Hematopoietic multipotent progenitor cell treated with erythropoietin and hydrocortisone succinate and interleukin-3 and kit ligand, for 4 days (in vitro differentiated cells): ENCODE data around the gene ZBTB7B.

Source experiments
- DNase-seq: peaks from one replicate; pipeline ENCODE4 v3.0.0-alpha.2; 2015

The ZBTB7B gene

DNA sequence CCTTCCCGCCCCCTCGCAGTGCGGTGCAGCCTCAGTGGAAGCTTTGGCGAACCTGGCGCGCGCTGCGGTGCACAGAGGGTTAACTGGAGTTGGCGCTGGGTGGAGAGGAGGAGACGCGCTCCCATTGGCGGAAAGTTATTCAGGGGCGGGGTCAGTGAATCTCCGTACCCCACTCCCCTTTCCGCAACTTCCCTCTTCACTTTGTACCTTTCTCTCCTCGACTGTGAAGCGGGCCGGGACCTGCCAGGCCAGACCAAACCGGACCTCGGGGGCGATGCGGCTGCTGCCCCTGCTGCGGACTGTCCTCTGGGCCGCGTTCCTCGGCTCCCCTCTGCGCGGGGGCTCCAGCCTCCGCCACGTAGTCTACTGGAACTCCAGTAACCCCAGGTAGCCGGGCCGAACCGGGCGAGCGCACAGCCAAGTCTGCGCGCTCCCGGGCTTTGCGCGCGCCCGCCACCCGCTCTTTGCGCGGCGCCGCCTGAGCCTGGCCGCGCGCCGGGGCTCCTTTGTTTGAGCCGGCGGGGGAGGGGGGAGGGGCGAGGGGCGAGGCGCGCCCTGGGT, 61.0 kb downstream of the ZBTB7B start, which contains the start of gene EFNA4:
Gene EFNA4 (plus strand): TSS at position 191 of the 561 bp plus-strand sequence. CDS start 84 bp downstream, at position 275.
- DNase-seq = peak; percentile 95

DNA sequence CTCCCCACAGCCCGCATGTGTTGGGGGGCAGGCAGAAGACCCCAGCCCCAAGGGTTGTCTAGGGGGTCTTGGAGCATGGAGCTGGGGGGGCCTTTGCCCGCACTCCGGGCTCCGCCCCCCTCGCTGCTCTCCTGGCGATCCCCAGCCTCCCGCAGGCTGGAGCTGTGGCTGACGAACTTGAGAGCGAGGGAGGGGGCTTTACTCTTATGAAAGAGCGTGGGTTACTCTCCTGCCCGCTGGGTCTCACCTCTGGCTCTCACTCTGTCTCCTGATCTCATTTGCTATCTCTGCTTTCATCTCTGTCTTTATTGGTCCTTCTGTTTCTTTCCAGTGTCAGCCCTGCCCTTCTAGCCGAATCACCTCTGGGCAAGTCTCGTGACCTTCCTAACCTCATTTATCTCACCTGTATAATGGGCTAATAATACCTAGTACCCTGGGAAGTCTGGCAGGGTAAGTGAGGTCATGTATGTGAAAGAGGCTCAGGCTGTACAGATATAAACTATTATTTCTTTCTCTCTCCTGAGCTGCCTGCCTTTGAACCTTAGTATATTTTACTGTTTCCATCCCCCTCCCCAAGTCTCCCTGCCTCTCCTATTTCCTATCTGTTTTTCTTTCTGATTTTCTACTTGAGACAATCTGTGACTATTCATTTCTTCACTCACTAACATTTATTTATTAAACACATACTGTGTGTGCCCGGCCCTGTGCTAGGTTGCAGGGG, 61.7 kb downstream of the ZBTB7B start:
- peak; percentile 46 for DNase-seq

DNA sequence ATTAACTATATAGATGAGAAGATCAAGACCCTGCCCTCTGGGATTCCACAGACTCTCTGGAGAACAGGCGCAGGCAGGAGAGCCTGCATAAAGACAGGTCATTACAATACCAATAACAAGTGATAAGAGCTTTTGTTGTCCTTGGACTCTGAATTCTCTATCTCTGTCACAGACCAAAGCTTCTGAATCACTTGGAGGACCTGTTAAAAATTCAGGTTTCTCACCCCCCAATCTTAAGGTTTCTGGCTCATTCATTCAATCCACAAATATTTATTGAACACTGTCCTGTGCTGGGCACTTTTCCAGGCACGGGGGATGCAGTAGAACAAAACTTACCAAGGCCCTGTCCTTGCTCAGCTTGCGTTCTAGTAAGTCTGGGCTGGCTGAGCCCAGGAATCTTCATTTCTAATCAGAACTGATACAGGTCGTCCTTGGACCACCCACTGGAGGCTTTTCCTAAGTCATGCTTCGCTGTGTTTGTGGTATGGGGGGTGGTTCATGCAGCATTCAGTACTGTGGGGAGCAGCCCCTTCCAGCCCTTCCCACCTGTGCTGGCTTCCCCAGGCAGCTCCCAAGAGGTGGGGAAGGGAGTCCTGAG, 62.3 kb downstream of the ZBTB7B start:
- DNase-seq = no peak

DNA sequence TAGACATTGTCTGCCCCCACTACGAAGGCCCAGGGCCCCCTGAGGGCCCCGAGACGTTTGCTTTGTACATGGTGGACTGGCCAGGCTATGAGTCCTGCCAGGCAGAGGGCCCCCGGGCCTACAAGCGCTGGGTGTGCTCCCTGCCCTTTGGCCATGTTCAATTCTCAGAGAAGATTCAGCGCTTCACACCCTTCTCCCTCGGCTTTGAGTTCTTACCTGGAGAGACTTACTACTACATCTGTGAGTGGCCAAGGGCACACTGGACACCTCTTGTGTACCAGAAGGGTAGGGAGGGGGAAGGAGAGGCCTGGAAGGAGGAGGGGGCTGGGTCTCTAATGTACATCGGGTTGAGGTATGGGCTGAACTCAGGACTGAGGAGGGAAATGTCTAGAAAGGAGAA, 64.2 kb downstream of the ZBTB7B start:
- no peak for DNase-seq
